Stimulated activated effector memory CD8-positive, alpha-beta T cell treated with anti-CD3 and anti-CD28 coated beads, Interleukin-12 subunit alpha, Interleukin-12 subunit beta, amount 100 ng/mL, for 72 hours (primary cell): Measurements from ENCODE around the gene TMEM255B.
"Not testable (repeated sequence)": the region's sequence is repeated elsewhere in the genome, so short reads cannot be mapped to it uniquely, and the experiment has no call there.

Experiments
- ATAC-seq: fragments of 150-1000 bp; cut with Tn5 transposase; 2 replicates; pipeline ENCODE4 v1.10.0; 2021
- DNase-seq, 2 donors: peaks; one replicate each; pipeline ENCODE4 v3.0.0; 2021 to 2022; ENCODE audit warnings: low spot score in 2 of 2
- H3K27ac Mint-ChIP-seq: one replicate; pipeline ENCODE4 v1.8.0; 2022; ENCODE audit warnings: mild to moderate bottlenecking, mixed read lengths
- H3K36me3 Mint-ChIP-seq: one replicate; pipeline ENCODE4 v1.8.0; 2022; ENCODE audit warnings: mild to moderate bottlenecking, mixed read lengths
- H3K4me1 Mint-ChIP-seq: one replicate; pipeline ENCODE4 v1.8.0; 2022; ENCODE audit warnings: mixed read lengths
- H3K4me3 Mint-ChIP-seq: one replicate; pipeline ENCODE4 v1.8.0; 2022; ENCODE audit warnings: mild to moderate bottlenecking, mixed read lengths
- H3K9me3 Mint-ChIP-seq: one replicate; pipeline ENCODE4 v1.8.0; 2022; ENCODE audit warnings: mixed read lengths

Gene TMEM255B

DNA sequence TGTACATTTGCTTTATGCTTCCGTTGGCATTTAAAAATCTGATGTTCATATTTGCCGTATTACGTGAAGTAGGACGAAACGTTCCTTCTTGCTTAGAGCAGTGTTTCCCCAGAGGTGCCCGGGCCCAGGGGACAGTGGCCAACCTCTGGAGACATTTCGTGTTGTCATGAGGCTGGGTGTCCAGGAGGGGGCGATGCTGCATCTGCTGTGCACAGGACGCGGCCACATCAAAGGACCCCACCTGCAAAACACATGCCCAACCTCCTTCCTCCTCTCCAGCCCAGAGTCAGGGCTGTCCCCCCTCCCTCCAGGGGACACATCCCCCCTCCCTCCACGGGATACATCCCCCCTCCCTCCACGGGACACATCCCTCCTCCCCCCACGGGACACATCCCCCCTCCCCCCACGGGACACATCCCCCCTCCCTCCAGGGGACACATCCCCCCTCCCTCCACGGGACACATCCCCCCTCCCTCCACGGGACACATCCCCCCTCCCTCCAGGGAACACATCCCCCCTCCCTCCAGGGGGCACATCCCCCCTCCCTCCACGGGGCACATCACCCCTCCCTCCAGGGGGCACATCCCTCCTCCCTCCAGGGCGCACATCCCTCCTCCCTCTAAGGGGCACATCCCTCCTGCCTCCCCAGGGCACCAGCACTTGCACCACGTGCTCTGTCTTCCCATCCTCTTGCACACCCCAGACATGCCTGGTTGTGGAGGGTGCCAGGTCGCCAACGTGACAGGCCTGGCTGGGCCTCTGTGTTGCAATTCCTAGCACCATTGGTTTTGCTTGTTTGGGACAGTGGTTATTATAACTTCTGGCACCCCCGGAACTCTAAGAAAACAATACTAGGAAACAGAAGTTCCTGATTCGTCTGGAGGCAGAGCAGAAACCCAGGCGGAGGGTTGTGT lies 58.2 kb downstream of the TMEM255B start:
- no peaks in the 10 kb centered on the region for H3K9me3 Mint-ChIP-seq
- peak overlapping the region; percentile 77 for H3K4me3 Mint-ChIP-seq
- peaks cover 7% of the 10 kb centered on the region for H3K36me3 Mint-ChIP-seq
- peaks cover 25% of the 10 kb centered on the region for H3K4me1 Mint-ChIP-seq
- no peak overlapping the region for H3K27ac Mint-ChIP-seq
- ATAC-seq (peak; percentile 77), DNase-seq (peak; percentile 71 to 88)

DNA sequence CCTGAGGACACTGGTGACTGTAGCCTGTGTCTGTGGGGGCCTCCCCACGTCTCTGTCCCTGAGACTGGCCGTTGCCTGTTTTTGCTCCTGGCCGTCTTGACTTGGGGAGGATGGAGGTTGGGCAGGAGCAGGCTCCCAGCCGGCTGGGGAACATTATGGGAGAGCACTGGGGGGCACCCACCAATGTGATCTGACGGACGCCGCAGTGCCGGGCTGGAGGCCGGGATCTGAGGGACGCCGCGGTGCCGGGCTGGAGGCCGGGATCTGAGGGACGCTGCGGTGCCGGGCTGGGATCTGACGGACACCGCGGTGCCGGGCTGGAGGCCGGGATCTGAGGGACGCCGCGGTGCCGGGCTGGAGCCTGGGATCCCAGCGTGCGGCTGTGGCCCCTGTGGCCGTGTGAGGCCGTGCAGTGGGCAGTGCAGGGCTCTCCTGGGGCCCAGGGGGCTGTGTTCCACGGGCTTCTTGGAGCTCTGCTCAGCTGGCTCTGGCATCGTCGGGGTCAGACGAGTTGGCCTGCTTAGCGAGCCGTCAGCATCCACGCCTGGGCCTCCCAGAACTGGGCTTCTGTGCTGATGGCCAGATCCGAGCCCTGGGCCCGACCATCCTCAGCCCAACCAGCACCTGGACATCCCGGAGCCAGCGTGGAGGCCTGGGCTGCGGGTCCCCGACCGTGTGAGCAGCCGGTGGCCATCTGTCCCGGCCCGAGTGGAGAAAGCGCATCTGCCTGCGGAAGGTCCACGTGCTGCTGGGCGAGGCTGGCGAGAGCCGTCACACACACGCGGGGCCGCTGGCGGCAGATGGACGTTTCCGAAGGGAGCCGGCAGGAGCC lies 59.0 kb downstream of the TMEM255B start:
- DNase-seq: no peak
- peaks cover 25% of the 10 kb centered on the region for H3K4me1 Mint-ChIP-seq
- no peak overlapping the region for H3K27ac Mint-ChIP-seq
- H3K36me3 Mint-ChIP-seq: peaks cover 7% of the 10 kb centered on the region
- ATAC-seq: no peak
- H3K9me3 Mint-ChIP-seq: no peaks in the 10 kb centered on the region
- H3K4me3 Mint-ChIP-seq: peak overlapping the region; percentile 77

DNA sequence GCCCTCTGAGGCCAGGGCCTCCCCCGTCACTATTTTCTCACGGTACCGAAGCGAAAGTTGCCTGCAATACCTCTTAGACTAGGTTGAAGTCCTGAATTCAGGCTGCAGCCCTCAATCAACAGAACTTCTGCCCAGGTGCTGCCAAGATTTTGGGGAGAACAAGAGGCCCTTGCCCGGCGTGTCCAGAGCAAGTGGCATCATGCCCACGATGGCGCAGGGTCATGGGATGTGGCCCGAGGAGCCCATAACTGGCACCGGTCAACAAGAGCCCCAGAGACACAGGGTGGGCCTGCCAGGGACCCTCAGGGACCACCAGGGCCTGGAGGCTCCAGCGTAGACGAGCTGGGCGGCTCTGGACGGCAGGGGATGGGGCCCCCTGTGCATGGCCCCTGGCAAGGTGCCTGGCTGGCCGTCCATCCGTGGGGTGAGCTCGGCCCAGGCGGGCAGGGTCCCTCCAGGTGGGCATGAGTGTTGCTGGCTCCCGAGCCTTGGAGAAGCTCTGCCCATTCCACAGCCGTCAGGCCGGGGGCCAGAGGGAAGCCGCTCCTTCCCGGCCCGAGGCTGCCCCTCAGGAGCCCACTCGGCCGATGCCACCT lies 59.8 kb downstream of the TMEM255B start:
- ATAC-seq (no peak), DNase-seq (no peak)
- H3K4me1 Mint-ChIP-seq: peaks cover 25% of the 10 kb centered on the region
- peaks cover 7% of the 10 kb centered on the region for H3K36me3 Mint-ChIP-seq
- H3K9me3 Mint-ChIP-seq: no peaks in the 10 kb centered on the region
- H3K27ac Mint-ChIP-seq: no peak overlapping the region
- no peak overlapping the region for H3K4me3 Mint-ChIP-seq

- Mint-ChIP-seq H3K9me3 (no peaks in the 10 kb centered on the region), H3K4me1 (peaks cover 25% of the 10 kb centered on the region)
Observed at GRCh38 chr13:113819341-113819730, 60.3 kb downstream of the TMEM255B start.

DNA sequence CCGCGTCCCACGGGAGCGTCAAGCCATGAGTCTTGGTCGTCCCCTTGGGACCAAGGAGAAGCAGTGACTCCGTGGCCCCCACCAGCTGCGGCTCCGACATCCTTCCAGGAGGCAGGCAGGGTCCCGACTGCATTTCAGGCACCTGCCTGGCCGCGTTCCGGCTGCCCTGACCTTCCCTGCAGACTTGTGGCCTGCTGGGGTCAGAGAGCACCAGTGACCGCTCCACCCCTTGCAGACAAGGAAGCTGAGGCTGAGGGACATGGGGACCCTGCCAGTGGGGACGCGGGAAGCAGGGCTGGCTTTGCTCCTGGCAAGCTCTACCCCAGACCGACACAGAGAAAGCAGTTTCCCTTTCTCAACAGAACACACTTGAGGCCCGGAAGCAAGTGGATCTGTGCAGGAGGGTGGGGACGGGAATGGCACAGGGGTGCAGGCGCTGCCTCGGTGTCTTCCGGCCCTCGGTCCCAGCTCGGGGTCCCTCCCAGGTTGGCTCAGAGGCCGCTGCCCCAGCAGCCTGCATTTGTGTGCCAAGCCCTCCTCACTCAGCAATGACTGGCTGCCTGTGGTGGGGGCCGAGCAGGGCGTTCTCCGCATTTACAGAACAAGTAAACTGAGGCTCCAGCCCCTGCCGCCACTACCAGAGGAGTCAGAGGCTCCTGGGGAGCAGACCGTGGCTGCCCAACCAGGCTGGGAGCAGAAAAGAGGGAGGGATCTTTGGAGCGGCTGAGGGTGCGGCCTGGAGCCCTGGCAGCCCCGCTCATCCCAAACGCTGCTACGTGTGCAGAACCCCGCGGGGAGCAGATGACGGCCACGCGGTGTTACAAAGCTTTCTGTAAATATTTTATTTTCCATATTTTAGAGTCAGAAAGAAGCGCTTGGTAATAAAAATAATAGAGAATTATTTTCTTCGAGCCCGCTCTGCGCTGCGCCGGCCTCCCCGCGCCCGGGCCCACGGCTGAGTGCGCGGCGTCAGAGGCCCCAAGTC lies 61.0 kb downstream of the TMEM255B start:
- Mint-ChIP-seq H3K27ac (no peak overlapping the region), H3K36me3 (peaks cover 7% of the 10 kb centered on the region)

More at GRCh38 chr13:113819341-113819730, 60.3 kb downstream of the TMEM255B start:
- DNase-seq (no peak), ATAC-seq (no peak)
- H3K27ac Mint-ChIP-seq: no peak overlapping the region
- peaks cover 7% of the 10 kb centered on the region for H3K36me3 Mint-ChIP-seq
- no peak overlapping the region for H3K4me3 Mint-ChIP-seq

GRCh38 chr13:113820813-113821651 lies 62.0 kb downstream of the TMEM255B start:
- no peak for DNase-seq
- H3K4me1 Mint-ChIP-seq: peaks cover 18% of the 10 kb centered on the region
- H3K9me3 Mint-ChIP-seq: no peaks in the 10 kb centered on the region
- no peak overlapping the region for H3K4me3 Mint-ChIP-seq
- peak overlapping the region; percentile 23 for H3K27ac Mint-ChIP-seq
- ATAC-seq: no peak
- peaks cover 7% of the 10 kb centered on the region for H3K36me3 Mint-ChIP-seq

More for the DNA sequence above, 61.0 kb downstream of the TMEM255B start:
- Mint-ChIP-seq H3K4me3 (no peak overlapping the region), H3K9me3 (no peaks in the 10 kb centered on the region), H3K4me1 (peaks cover 25% of the 10 kb centered on the region)
- no peak for DNase-seq
- no peak for ATAC-seq

- DNase-seq: no peak
- no peak for ATAC-seq
- H3K4me3 Mint-ChIP-seq: no peak overlapping the region
- no peak overlapping the region for H3K27ac Mint-ChIP-seq
- peaks cover 9% of the 10 kb centered on the region for H3K4me1 Mint-ChIP-seq
- peaks cover 7% of the 10 kb centered on the region for H3K36me3 Mint-ChIP-seq
- H3K9me3 Mint-ChIP-seq: no peaks in the 10 kb centered on the region
Observed at GRCh38 chr13:113821847-113822246, 62.8 kb downstream of the TMEM255B start.

DNA sequence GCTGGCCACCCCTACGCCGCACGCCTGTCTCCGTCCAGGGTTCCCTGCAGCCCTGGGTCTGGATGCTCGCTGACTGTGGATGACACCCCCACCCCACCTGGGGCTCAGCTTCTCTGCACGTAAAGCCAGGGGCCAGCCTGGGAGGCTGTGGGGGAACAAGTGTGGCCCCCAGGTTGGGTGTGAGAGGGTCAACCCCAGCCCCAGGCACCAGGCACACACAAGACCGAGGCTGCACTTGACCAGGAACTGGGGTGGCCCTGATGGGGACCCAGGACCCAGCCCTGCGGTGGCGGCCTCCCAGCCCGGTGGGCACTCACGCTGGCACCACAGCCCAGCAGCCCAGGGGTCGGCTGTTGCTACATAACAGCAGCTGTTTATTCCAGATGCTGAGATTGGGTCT lies 63.2 kb downstream of the TMEM255B start:
- Mint-ChIP-seq H3K36me3 (peaks cover 6% of the 10 kb centered on the region), H3K4me1 (peaks cover 5% of the 10 kb centered on the region), H3K9me3 (no peaks in the 10 kb centered on the region), H3K27ac (no peak overlapping the region), H3K4me3 (no peak overlapping the region)
- no peak for ATAC-seq
- no peak for DNase-seq

DNA sequence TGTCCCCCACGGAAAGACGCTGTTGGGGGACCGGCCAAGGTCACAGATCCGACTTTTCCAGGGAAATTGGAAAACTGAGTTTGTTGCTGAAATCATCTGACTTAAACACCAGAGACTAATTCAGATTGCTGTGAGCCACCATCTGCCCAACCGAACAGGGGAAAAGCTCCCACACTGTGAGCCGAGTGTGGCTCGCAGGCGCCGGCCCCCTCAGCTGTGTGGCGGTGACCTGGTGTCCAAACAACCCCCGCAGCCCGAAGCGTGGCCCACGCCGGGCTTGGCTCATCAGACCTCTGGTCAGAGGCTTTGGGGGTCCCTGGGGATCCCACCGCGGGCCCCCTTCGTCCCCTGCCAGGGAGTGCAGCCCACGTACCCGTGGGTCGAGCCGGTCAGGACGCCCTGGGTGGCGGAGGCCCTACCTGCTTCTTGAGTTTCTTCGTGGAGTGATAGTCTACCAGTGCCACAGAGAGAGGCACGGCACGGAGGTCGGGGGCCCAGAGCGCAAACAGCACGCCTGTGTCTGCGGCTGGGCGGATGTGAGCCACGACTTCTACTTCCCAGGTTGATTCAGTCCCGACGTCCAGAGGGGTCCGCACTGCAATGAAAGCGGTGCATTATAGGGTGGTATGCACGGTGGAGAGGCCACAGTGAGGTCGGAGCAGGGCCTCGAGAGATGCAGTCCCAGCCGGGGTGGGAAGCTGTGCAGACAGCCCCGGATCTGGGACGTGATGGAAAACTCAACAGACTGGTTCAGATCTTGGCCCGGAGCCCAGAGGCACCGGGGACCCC lies 64.1 kb downstream of the TMEM255B start:
- no peak overlapping the region for H3K27ac Mint-ChIP-seq
- no peak for DNase-seq
- ATAC-seq: no peak
- no peaks in the 10 kb centered on the region for H3K9me3 Mint-ChIP-seq
- no peaks in the 10 kb centered on the region for H3K36me3 Mint-ChIP-seq
- no peaks in the 10 kb centered on the region for H3K4me1 Mint-ChIP-seq
- no peak overlapping the region for H3K4me3 Mint-ChIP-seq

DNA sequence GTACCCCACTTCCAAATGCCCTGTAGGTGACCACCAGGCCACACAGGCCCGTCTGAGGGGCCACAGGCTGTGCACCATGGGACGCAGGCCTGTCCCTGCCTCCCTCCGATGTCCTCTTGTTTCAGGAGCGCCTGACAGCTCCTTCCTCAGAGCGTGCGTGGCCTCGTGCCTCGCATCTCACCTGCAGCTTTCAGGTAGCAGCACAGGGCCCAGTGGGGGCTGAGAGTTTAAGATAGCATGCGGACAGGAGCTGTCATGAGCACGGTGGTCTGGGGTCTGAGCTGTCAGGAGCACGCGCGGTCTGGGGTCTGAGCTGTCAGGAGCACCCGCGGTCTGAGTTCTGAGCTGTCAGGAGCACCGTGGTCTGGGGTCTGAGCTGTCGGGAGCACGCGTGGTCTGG lies 64.7 kb downstream of the TMEM255B start:
- no peak for ATAC-seq
- Mint-ChIP-seq H3K27ac (no peak overlapping the region), H3K9me3 (no peaks in the 10 kb centered on the region), H3K4me1 (no peaks in the 10 kb centered on the region), H3K4me3 (no peak overlapping the region), H3K36me3 (no peaks in the 10 kb centered on the region)
- no peak for DNase-seq

DNA sequence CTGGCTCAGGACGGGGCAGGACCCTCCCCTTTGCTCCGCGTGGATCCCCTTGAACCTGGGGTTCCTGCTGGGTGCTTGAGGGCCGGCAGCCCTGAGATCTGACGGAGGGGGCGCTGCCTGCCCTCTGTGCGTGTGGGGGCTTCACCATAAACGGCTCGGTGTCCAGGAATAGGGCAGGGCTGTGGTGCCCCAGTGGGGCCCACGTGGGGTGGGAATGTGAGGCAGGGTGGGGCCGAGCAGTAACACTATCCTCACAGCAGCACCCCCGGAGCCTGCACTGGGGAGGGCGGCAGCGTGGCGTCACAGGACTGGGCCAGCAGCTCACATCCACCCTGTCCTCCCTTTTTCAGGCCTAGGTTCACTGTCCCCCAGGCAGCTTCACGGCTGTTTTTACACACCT lies 66.8 kb downstream of the TMEM255B start:
- no peaks in the 10 kb centered on the region for H3K4me1 Mint-ChIP-seq
- peak overlapping the region; percentile 15 for H3K27ac Mint-ChIP-seq
- DNase-seq (no peak), ATAC-seq (no peak)
- no peaks in the 10 kb centered on the region for H3K36me3 Mint-ChIP-seq
- no peaks in the 10 kb centered on the region for H3K9me3 Mint-ChIP-seq
- no peak overlapping the region for H3K4me3 Mint-ChIP-seq

GRCh38 chr13:113826446-113826845 lies 67.4 kb downstream of the TMEM255B start:
- not testable (repeated sequence) for H3K9me3 Mint-ChIP-seq, H3K4me1 Mint-ChIP-seq

GRCh38 chr13:113827021-113827420 lies 68.0 kb downstream of the TMEM255B start:
- no peak overlapping the region for H3K4me3 Mint-ChIP-seq

More at GRCh38 chr13:113826446-113826845, 67.4 kb downstream of the TMEM255B start:
- not testable (repeated sequence) for DNase-seq, H3K4me3 Mint-ChIP-seq, H3K36me3 Mint-ChIP-seq, ATAC-seq, H3K27ac Mint-ChIP-seq

More at GRCh38 chr13:113827021-113827420, 68.0 kb downstream of the TMEM255B start:
- Mint-ChIP-seq H3K36me3 (no peaks in the 10 kb centered on the region), H3K4me1 (no peaks in the 10 kb centered on the region), H3K9me3 (no peaks in the 10 kb centered on the region), H3K27ac (no peak overlapping the region)
- DNase-seq: no peak
- ATAC-seq: no peak
